H9 (cell line): ENCODE measurements around the gene FREY1. TPM values are rescaled to one million over a fixed set of nuclear protein-coding genes. Genes with fewer than 3 reads are reported as not detected.

Experiments
- DNase-seq: peaks from one replicate; pipeline ENCODE4 v3.0.0-alpha.2; 2017
- H2AFZ ChIP-seq: one replicate; pipeline ENCODE4 v1.6.1; 2013; ENCODE audit warnings: mild to moderate bottlenecking, low read length, control low read depth, moderate library complexity
- H2AK5ac ChIP-seq: 2 replicates; pipeline ENCODE4 v1.6.1; 2013; ENCODE audit warnings: low read length, control low read depth, mixed read lengths; ENCODE audit not compliant: insufficient read length
- H2BK120ac ChIP-seq: one replicate; pipeline ENCODE4 v1.6.1; 2013; ENCODE audit warnings: low read depth, mild to moderate bottlenecking, low read length, control low read depth, inconsistent platforms; ENCODE audit not compliant: poor library complexity, severe bottlenecking
- H2BK12ac ChIP-seq: 2 replicates; pipeline ENCODE4 v1.6.1; 2013; ENCODE audit warnings: low read length, control low read depth, mixed read lengths, low read depth; ENCODE audit not compliant: insufficient read length
- H2BK15ac ChIP-seq: 2 replicates; pipeline ENCODE4 v1.6.1; 2013; ENCODE audit warnings: low read depth, low read length, control low read depth
- H2BK20ac ChIP-seq: one replicate; pipeline ENCODE4 v1.6.1; 2013; ENCODE audit warnings: low read depth, mild to moderate bottlenecking, low read length, control low read depth, inconsistent platforms; ENCODE audit not compliant: poor library complexity, severe bottlenecking
- H2BK5ac ChIP-seq: 2 replicates; pipeline ENCODE4 v1.6.1; 2013; ENCODE audit warnings: low read length, control low read depth, mixed read lengths; ENCODE audit not compliant: insufficient read length
- H3K14ac ChIP-seq: 2 replicates; pipeline ENCODE4 v1.6.1; 2013; ENCODE audit warnings: low read length, control low read depth; ENCODE audit not compliant: insufficient read depth
- H3K18ac ChIP-seq: 2 replicates; pipeline ENCODE4 v1.6.1; 2013; ENCODE audit warnings: low read depth, mild to moderate bottlenecking, mixed read lengths, low read length, control low read depth; ENCODE audit not compliant: insufficient read length
- H3K23ac ChIP-seq: 2 replicates; pipeline ENCODE4 v1.6.1; 2013; ENCODE audit warnings: low read length, control low read depth, mixed read lengths, low read depth; ENCODE audit not compliant: insufficient read length
- H3K23me2 ChIP-seq: 2 replicates; pipeline ENCODE4 v1.6.1; 2013; ENCODE audit warnings: low read depth, mild to moderate bottlenecking, mixed read lengths, low read length, control low read depth; ENCODE audit not compliant: insufficient read length, poor library complexity, severe bottlenecking
- H3K27ac ChIP-seq: 2 replicates; pipeline ENCODE4 v1.5.1; 2013; ENCODE audit warnings: low read length, control low read depth, mixed read lengths, low read depth; ENCODE audit not compliant: insufficient read length
- H3K27me3 ChIP-seq: 2 replicates; pipeline ENCODE4 v1.6.1; 2013; ENCODE audit warnings: low read length, control low read depth, inconsistent platforms; ENCODE audit not compliant: insufficient read depth
- H3K4ac ChIP-seq: 2 replicates; pipeline ENCODE4 v1.6.1; 2013; ENCODE audit warnings: low read depth, mild to moderate bottlenecking, control low read depth, inconsistent platforms, low read length, moderate library complexity
- H3K4me1 ChIP-seq: 2 replicates; pipeline ENCODE4 v1.6.1; 2013; ENCODE audit warnings: low read length, control low read depth, inconsistent platforms; ENCODE audit not compliant: insufficient read depth
- H3K4me2 ChIP-seq: 2 replicates; pipeline ENCODE4 v1.6.1; 2013; ENCODE audit warnings: low read length, control low read depth, mixed read lengths; ENCODE audit not compliant: insufficient read length, insufficient read depth
- H3K56ac ChIP-seq: 2 replicates; pipeline ENCODE4 v1.6.1; 2013; ENCODE audit warnings: low read depth, mild to moderate bottlenecking, mixed read lengths, low read length, control low read depth; ENCODE audit not compliant: insufficient read length
- H3K79me1 ChIP-seq: 2 replicates; pipeline ENCODE4 v1.6.1; 2013; ENCODE audit warnings: low read depth, mild to moderate bottlenecking, moderate library complexity, low read length, control low read depth, inconsistent platforms; ENCODE audit not compliant: insufficient read depth, poor library complexity, severe bottlenecking
- H3K79me2 ChIP-seq: 2 replicates; pipeline ENCODE4 v1.6.1; 2013; ENCODE audit warnings: low read length, control low read depth, inconsistent platforms; ENCODE audit not compliant: insufficient read depth
- H3K9ac ChIP-seq: 2 replicates; pipeline ENCODE4 v1.6.1; 2013; ENCODE audit warnings: low read length, control low read depth, mixed read lengths; ENCODE audit not compliant: insufficient read length; ENCODE audit errors: extremely low read depth
- H3K9me3 ChIP-seq: one replicate; pipeline ENCODE4 v1.6.1; 2013; ENCODE audit warnings: low read depth, low read length, inconsistent platforms; ENCODE audit not compliant: control insufficient read depth
- H3T11ph ChIP-seq: one replicate; pipeline ENCODE4 v1.6.1; 2013; ENCODE audit warnings: mild to moderate bottlenecking, low read length, control low read depth, inconsistent platforms
- H4K20me1 ChIP-seq: one replicate; pipeline ENCODE4 v1.6.1; 2013; ENCODE audit not compliant: control insufficient read depth, insufficient read length, insufficient read depth
- H4K5ac ChIP-seq: 2 replicates; pipeline ENCODE4 v1.6.1; 2013; ENCODE audit warnings: low read depth, mild to moderate bottlenecking, mixed read lengths, low read length, control low read depth; ENCODE audit not compliant: insufficient read length
- H4K8ac ChIP-seq: replicated peaks from 2 replicates; pipeline ENCODE4 v1.6.1; 2013; ENCODE audit warnings: low read length, control low read depth, mixed read lengths, low read depth; ENCODE audit not compliant: insufficient read length
- H4K91ac ChIP-seq: 2 replicates; pipeline ENCODE4 v1.6.1; 2013; ENCODE audit warnings: low read depth, mild to moderate bottlenecking, moderate library complexity, mixed read lengths, low read length, control low read depth; ENCODE audit not compliant: insufficient read length
- H3K27ac Mint-ChIP-seq, 3 experiments: 2 replicates in 2 of 3; 3 replicates in 1 of 3; pipeline ENCODE4 v1.8.0; 2020 to 2021; ENCODE audit warnings: mixed read lengths in 3 of 3, mild to moderate bottlenecking in 1 of 3, moderate library complexity in 1 of 3
- H3K27me3 Mint-ChIP-seq: 2 replicates; pipeline ENCODE4 v1.8.0; 2021; ENCODE audit warnings: low read depth, mild to moderate bottlenecking, moderate library complexity, mixed read lengths
- H3K36me3 Mint-ChIP-seq, 3 experiments: 2 replicates in 2 of 3; 3 replicates in 1 of 3; pipeline ENCODE4 v1.8.0; 2020 to 2021; ENCODE audit warnings: low read depth in 3 of 3, mixed read lengths in 3 of 3; ENCODE audit not compliant: insufficient read depth in 1 of 3
- H3K4me1 Mint-ChIP-seq, 2 experiments: 2 replicates each; pipeline ENCODE4 v1.8.0; 2020; ENCODE audit warnings: mixed read lengths in 2 of 2
- H3K4me3 Mint-ChIP-seq, 2 experiments: 2 replicates in 1 of 2; 3 replicates in 1 of 2; pipeline ENCODE4 v1.8.0; 2020 to 2021; ENCODE audit warnings: mild to moderate bottlenecking in 2 of 2, mixed read lengths in 2 of 2, moderate library complexity in 1 of 2
- H3K9me3 Mint-ChIP-seq, 2 experiments: 2 replicates in 1 of 2; 3 replicates in 1 of 2; pipeline ENCODE4 v1.8.0; 2020; ENCODE audit warnings: mild to moderate bottlenecking in 2 of 2, mixed read lengths in 2 of 2, moderate library complexity in 1 of 2
- WGBS: extraction: QIAGEN DNeasy Blood & Tissue Kit; methylation state at CpG from one replicate; pipeline ENCODE4 v1.1.7; 2013; ENCODE audit warnings: missing lambda C conversion rate, low lambda C conversion rate, mixed read lengths; ENCODE audit not compliant: insufficient read length; ENCODE audit errors: extremely low coverage; 5-methylcytosine and 5-hydroxymethylcytosine counted together
- total RNA-seq: library from RNA; stranded (reverse); gene quantifications from 2 replicates; pipeline ENCODE4 v1.2.1, GENCODE V29; 2021
- TF ChIP-seq, protein P1 (sequence below): fragments of 200-600 bp; sonication (generic); conservative IDR thresholded peaks from 3 replicates; pipeline ENCODE4 v1.8.0; 2021; ENCODE audit warnings: antibody characterized with exemption, mild to moderate bottlenecking

Gene FREY1
- total RNA-seq, 1 experiment from 2014 or later = 2.1 TPM

DNA sequence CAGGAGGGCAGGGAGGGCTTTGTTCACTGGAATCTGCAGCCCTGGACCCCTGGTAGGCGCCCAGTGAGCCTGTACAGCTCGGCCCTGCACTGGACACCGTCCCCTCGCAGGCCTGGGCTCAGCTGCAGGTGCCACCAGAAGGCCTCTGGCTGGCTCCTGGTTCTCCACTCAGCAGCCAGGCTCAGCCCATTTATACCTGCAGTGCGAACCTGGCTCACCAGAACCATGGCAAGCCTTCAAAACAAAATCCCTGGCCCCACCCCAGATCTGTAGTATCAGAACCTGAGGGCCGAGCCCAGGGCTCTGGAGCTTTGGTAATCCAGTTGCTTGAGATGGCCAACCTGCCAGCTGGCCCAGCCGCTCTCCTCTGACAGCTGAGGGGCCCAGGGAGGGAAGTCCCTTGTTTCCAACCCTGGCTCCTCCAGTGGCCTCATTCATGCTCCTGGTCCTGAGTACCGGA is 870 bp upstream of the FREY1 start:
- Histone ChIP-seq H3K18ac (no peak overlapping the region), H2AK5ac (no peak overlapping the region), H3K4ac (no peak overlapping the region), H3K79me2 (no peaks in the 10 kb centered on the region), H2BK12ac (no peak overlapping the region), H3K79me1 (no peaks in the 10 kb centered on the region), H3K23ac (no peak overlapping the region), H4K91ac (no peak overlapping the region), H4K20me1 (no peaks in the 10 kb centered on the region), H3K56ac (no peak overlapping the region), H2BK15ac (no peak overlapping the region), H3K27ac (no peak overlapping the region), H3K4me2 (no peak overlapping the region), H3K27me3 (no peaks in the 10 kb centered on the region), H3K23me2 (no peaks in the 10 kb centered on the region), H3K14ac (peak overlapping the region; percentile 1; the same call in 1 of the 2 replicates), H2BK5ac (no peak overlapping the region), H4K5ac (no peak overlapping the region), H4K8ac (no peak overlapping the region), H3K9ac (no peak overlapping the region), H3K9me3 (no peaks in the 10 kb centered on the region), H3T11ph (no peak overlapping the region), H3K4me1 (no peaks in the 10 kb centered on the region), H2BK120ac (no peak overlapping the region), H2BK20ac (no peak overlapping the region), H2AFZ (no peak overlapping the region)
- H3K4me3 Mint-ChIP-seq = no peak overlapping the region
- peaks cover 2 to 4% of the 10 kb centered on the region in 2 experiments; a peak in 2 of 4 replicates for H3K4me1 Mint-ChIP-seq
- H3K27ac Mint-ChIP-seq = peak overlapping the region in 2 of 3 experiments; percentile 77 to 79; a peak in 3 of 7 replicates
- no peaks in the 10 kb centered on the region for H3K9me3 Mint-ChIP-seq
- no peaks in the 10 kb centered on the region for H3K27me3 Mint-ChIP-seq
- TF ChIP-seq, protein P1, sequence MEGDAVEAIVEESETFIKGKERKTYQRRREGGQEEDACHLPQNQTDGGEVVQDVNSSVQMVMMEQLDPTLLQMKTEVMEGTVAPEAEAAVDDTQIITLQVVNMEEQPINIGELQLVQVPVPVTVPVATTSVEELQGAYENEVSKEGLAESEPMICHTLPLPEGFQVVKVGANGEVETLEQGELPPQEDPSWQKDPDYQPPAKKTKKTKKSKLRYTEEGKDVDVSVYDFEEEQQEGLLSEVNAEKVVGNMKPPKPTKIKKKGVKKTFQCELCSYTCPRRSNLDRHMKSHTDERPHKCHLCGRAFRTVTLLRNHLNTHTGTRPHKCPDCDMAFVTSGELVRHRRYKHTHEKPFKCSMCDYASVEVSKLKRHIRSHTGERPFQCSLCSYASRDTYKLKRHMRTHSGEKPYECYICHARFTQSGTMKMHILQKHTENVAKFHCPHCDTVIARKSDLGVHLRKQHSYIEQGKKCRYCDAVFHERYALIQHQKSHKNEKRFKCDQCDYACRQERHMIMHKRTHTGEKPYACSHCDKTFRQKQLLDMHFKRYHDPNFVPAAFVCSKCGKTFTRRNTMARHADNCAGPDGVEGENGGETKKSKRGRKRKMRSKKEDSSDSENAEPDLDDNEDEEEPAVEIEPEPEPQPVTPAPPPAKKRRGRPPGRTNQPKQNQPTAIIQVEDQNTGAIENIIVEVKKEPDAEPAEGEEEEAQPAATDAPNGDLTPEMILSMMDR = no peak
- peaks cover 10 to 32% (median 26%) of the 10 kb centered on the region in 3 experiments for H3K36me3 Mint-ChIP-seq
- no CpG with 5 or more reads among the region's 8 CpGs for WGBS
- DNase-seq = no peak
